ENCODE measurements around the gene SLIT1. TPM values are rescaled to one million over a fixed set of nuclear protein-coding genes. Genes with fewer than 3 reads are reported as not detected.

Gene SLIT1
- polyA plus RNA-seq, 1 donor from 2014 or later: 9.5 TPM

DNA sequence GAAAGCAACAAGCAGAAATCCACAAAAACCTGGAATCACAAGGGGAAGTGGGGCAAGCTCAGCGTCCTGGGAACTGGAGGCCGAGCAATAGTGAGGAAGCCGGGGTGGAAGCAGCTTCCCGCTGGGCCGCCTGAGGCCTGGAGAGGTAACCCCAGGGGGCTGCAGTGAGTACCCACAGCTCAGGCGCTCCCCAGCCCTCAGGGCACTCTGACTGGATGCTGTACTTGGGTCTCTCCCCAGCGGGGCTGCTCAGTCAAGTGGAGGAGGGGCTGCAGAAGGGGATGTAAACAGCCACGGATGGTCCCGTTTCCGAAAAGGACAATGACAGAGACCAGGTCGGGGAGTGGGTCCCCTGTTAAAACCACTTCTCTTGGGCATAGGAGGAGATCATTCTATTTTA lies 50.3 kb downstream of the SLIT1 start:
- Histone ChIP-seq H3K4me2 (ENCODE audit: low read length) (no peak overlapping the region), H3K79me2 (replicated peaks; ENCODE audit: insufficient read depth, low read length) (no peaks in the 10 kb centered on the region), H3K27ac (ENCODE audit: low read length) (no peak overlapping the region), H2AFZ (ENCODE audit: low read depth, low read length) (no peak overlapping the region), H3K36me3 (ENCODE audit: insufficient read depth, low read length) (no peaks in the 10 kb centered on the region), H3K27me3 (ENCODE audit: insufficient read depth, low read depth, low read length) (no peaks in the 10 kb centered on the region), H3K9me2 (ENCODE audit: insufficient read depth, low read length) (no peaks in the 10 kb centered on the region), H3K9ac (ENCODE audit: low read length) (no peak overlapping the region), H3F3A (ENCODE audit: insufficient read depth, low read length, poor library complexity, severe bottlenecking) (no peaks in the 10 kb centered on the region), H4K20me1 (ENCODE audit: insufficient read depth) (no peaks in the 10 kb centered on the region), H3K4me3 (ENCODE audit: low read length) (no peak overlapping the region), H3K9me3 (ENCODE audit: low read length) (no peaks in the 10 kb centered on the region)
- no peak for TF ChIP-seq REST (IDR thresholded peaks at IDR 0.05; ENCODE audit: borderline replicate concordance)
- no peak for TF ChIP-seq EP300 (conservative IDR thresholded peaks at IDR 0.05; ENCODE audit: poor library complexity, severe bottlenecking)
- no peak for TF ChIP-seq EZH2 (IDR thresholded peaks at IDR 0.05; ENCODE audit: borderline replicate concordance, insufficient read depth, low read length, poor library complexity, severe bottlenecking)
- no peak for TF ChIP-seq MXI1 (conservative IDR thresholded peaks at IDR 0.05; ENCODE audit: poor library complexity, severe bottlenecking)
- TF ChIP-seq SMC3 (conservative IDR thresholded peaks at IDR 0.05; ENCODE audit: poor library complexity): no peak
- TF ChIP-seq CTCF (IDR thresholded peaks at IDR 0.05; ENCODE audit: poor library complexity, severe bottlenecking): no peak
- no peak for TF ChIP-seq RAD21 (conservative IDR thresholded peaks at IDR 0.05)
- no peak for TF ChIP-seq POLR2AphosphoS5 (IDR thresholded peaks at IDR 0.05)
- TF ChIP-seq TAF1 (IDR thresholded peaks at IDR 0.05; ENCODE audit: low read depth): no peak

- no peaks in the 10 kb centered on the region for H4K20me1 ChIP-seq (ENCODE audit: insufficient read depth)
- no peak overlapping the region for H3K9ac ChIP-seq (ENCODE audit: low read length)
- no peak overlapping the region for H3K27ac ChIP-seq (ENCODE audit: low read length)
- no peaks in the 10 kb centered on the region for H3K79me2 ChIP-seq (replicated peaks; ENCODE audit: insufficient read depth, low read length)
- H3K9me3 ChIP-seq (ENCODE audit: low read length): no peaks in the 10 kb centered on the region
- H3K27me3 ChIP-seq (ENCODE audit: insufficient read depth, low read depth, low read length): no peaks in the 10 kb centered on the region
- no peak overlapping the region for H3K4me2 ChIP-seq (ENCODE audit: low read length)
- H3F3A ChIP-seq (ENCODE audit: insufficient read depth, low read length, poor library complexity, severe bottlenecking): no peaks in the 10 kb centered on the region
- TF ChIP-seq MXI1 (conservative IDR thresholded peaks at IDR 0.05; ENCODE audit: poor library complexity, severe bottlenecking): no peak
- TF ChIP-seq RAD21 (conservative IDR thresholded peaks at IDR 0.05): no peak
- TF ChIP-seq CTCF (IDR thresholded peaks at IDR 0.05; ENCODE audit: poor library complexity, severe bottlenecking): no peak
- TF ChIP-seq POLR2AphosphoS5 (IDR thresholded peaks at IDR 0.05): no peak
- no peak for TF ChIP-seq TAF1 (IDR thresholded peaks at IDR 0.05; ENCODE audit: low read depth)
- TF ChIP-seq REST (IDR thresholded peaks at IDR 0.05; ENCODE audit: borderline replicate concordance): no peak
- TF ChIP-seq SMC3 (conservative IDR thresholded peaks at IDR 0.05; ENCODE audit: poor library complexity): no peak
- no peak for TF ChIP-seq EP300 (conservative IDR thresholded peaks at IDR 0.05; ENCODE audit: poor library complexity, severe bottlenecking)
- no peak for TF ChIP-seq EZH2 (IDR thresholded peaks at IDR 0.05; ENCODE audit: borderline replicate concordance, insufficient read depth, low read length, poor library complexity, severe bottlenecking)
- H3K36me3 ChIP-seq (ENCODE audit: insufficient read depth, low read length): no peaks in the 10 kb centered on the region
- H3K4me3 ChIP-seq (ENCODE audit: low read length): no peak overlapping the region
- H2AFZ ChIP-seq (ENCODE audit: low read depth, low read length): no peak overlapping the region
- no peaks in the 10 kb centered on the region for H3K9me2 ChIP-seq (ENCODE audit: insufficient read depth, low read length)
These were observed 50.8 kb downstream of the SLIT1 start for GRCh38 chr10:97134983-97135382.

Measured in neural cell (in vitro differentiated cells).